Pancreas (tissue), 10 donors: Measurements from ENCODE around the gene RB1. TPM values are rescaled to one million over a fixed set of nuclear protein-coding genes. Genes with fewer than 3 reads are reported as not detected.

Source experiments
- ATAC-seq, 4 donors: fragments of 200-7000 bp; cut with Tn5 transposase; one replicate each; pipeline versions ENCODE4 v1.8.0 to v1.9.1; 2020; ENCODE audit warnings: mild to moderate bottlenecking in 4 of 4, moderate library complexity in 4 of 4
- DNase-seq, 6 donors: peaks; one replicate each; pipeline ENCODE4 v3.0.0-alpha.2; 2020
- FAIRE-seq: peaks from 2 replicates; lab custom pipeline; 2012; peaks lifted over from hg19 to GRCh38; lab: Jason Lieb, UNC
- H3K27ac ChIP-seq, 4 donors: fragments of 200-600 bp; sonication (generic); 1 replicate in 3 of 4; 2 replicates in 1 of 4; pipeline versions ENCODE4 v1.5.0 to v1.8.0; 2020
- H3K27me3 ChIP-seq, 4 donors: fragments of 200-600 bp; one replicate each; pipeline ENCODE4 v1.8.0; 2021
- H3K36me3 ChIP-seq, 3 donors: fragments of 200-600 bp; sonication (generic) in 1 of 3; one replicate each; pipeline versions ENCODE4 v1.5.0 to v1.8.0; 2020 to 2021
- H3K4me1 ChIP-seq, 3 donors: fragments of 200-600 bp; one replicate each; pipeline ENCODE4 v1.8.0; 2021
- H3K4me3 ChIP-seq, 4 donors: fragments of 200-600 bp; sonication (generic) in 2 of 4; one replicate each; pipeline versions ENCODE4 v1.5.0 to v1.8.0; 2020 to 2021
- H3K9me3 ChIP-seq, 4 donors: fragments of 200-600 bp; one replicate each; pipeline ENCODE4 v1.8.0; 2021
- CTCF ChIP-seq, 4 donors: fragments of 200-600 bp; sonication (generic) in 3 of 4; IDR thresholded peaks; one replicate each; pipeline versions ENCODE4 v1.5.0 to v1.8.0; 2021; ENCODE audit warnings: antibody characterized with exemption in 4 of 4
- WGBS, 2 donors: extraction: QIAGEN DNeasy Blood & Tissue Kit; methylation state at CpG; one replicate each; pipeline ENCODE4 v1.1.7; 2013; 5-methylcytosine and 5-hydroxymethylcytosine counted together
- intact Hi-C, 3 donors: fragments of 100-400 bp; cut with DNase I; formaldehyde crosslinking; loops; one replicate each; pipeline versions ENCODE4 v1.11.1 to v1.14.2; 2022
- polyA plus RNA-seq, 2 donors: library from polyadenylated mRNA; stranded (reverse); fragments of 200-250 nt; gene quantifications; one replicate each; pipeline ENCODE4 v1.2.3, GENCODE V29; 2013
- total RNA-seq, 6 donors: library from RNA; stranded (reverse); fragmentation: NEBNext Ultra II Directional in 4 of 6; extraction: Animal tissue kit (Norgen Biotek cat#: 25700) in 4 of 6; gene quantifications; one replicate each; pipeline versions ENCODE4 v1.2.1 to v1.2.4, GENCODE V29; 2021 to 2023
- donor health status: healthy with polysubstance abuse.
- donor health status: DM: no; HTN: no; CAD: no; lungs with moderate emphysema.
- donor health status: DM: no; HTN: no; CAD: no.
- donor health status: control.
- donor health status: control.
- donor health status: Bipolar disorder and iron deficiency.
- donor health status: DM: yes; HTN: yes; CAD: no.
- donor health status: DM: no; HTN: no; CAD: no.
- donor health status: DM: no; HTN: no; CAD: no.
- donor health status: DM: yes; HTN: yes; CAD: no.

The RB1 gene
- total and polyA plus RNA-seq, 8 donors, result 5.0 to 23.0 (median 10.9) TPM

GRCh38 chr13:48258430-48258829 is 45.1 kb upstream of the RB1 start:
- H3K9me3 ChIP-seq, result no peaks in the 10 kb centered on the region
- peaks cover 19 to 31% (median 28%) of the 10 kb centered on the region in 3 donors for H3K4me1 ChIP-seq
- DNase-seq (no peak), FAIRE-seq (no peak), ATAC-seq (no peak)
- 61 to 67% methylated on average over 3 of the region's 3 CpGs for WGBS, 2 donors
- H3K27ac ChIP-seq, result peak overlapping the region in 3 of 4 donors; percentile 25 to 60 (median 60)
- intact Hi-C loops, result no loop called here
- no peaks in the 10 kb centered on the region for H3K27me3 ChIP-seq
- TF ChIP-seq CTCF (IDR thresholded peaks at IDR 0.05), result no peak
- peaks cover 0 to 75% (median 3%) of the 10 kb centered on the region in 3 donors for H3K36me3 ChIP-seq
- H3K4me3 ChIP-seq, result no peak overlapping the region

- DNase-seq (no peak), ATAC-seq (no peak), FAIRE-seq (no peak)
- Histone ChIP-seq H3K9me3 (no peaks in the 10 kb centered on the region), H3K27me3 (no peaks in the 10 kb centered on the region), H3K4me1 (peaks cover 9 to 21% (median 18%) of the 10 kb centered on the region in 3 donors), H3K27ac (no peak overlapping the region), H3K4me3 (no peak overlapping the region), H3K36me3 (peaks cover 0 to 63% (median 3%) of the 10 kb centered on the region in 3 donors)
- TF ChIP-seq CTCF (IDR thresholded peaks at IDR 0.05), result no peak
- WGBS, 2 donors, result 74 to 76% methylated on average over 4 of the region's 4 CpGs
- intact Hi-C loops, result no loop called here
These were observed 42.6 kb upstream of the RB1 start for GRCh38 chr13:48260970-48261369.

- Histone ChIP-seq H3K4me1 (peaks cover 0 to 12% (median 0%) of the 10 kb centered on the region in 3 donors), H3K27ac (no peak overlapping the region), H3K27me3 (no peaks in the 10 kb centered on the region), H3K9me3 (no peaks in the 10 kb centered on the region), H3K4me3 (no peak overlapping the region), H3K36me3 (peaks cover 0 to 43% (median 3%) of the 10 kb centered on the region in 3 donors)
- DNase-seq, result no peak
- no peak for ATAC-seq
- intact Hi-C loops, result no loop called here
- WGBS, 2 donors, result 94% methylated on average over 1 of the region's 1 CpG
- FAIRE-seq, result no peak
- no peak for TF ChIP-seq CTCF (IDR thresholded peaks at IDR 0.05)
These were observed 40.4 kb upstream of the RB1 start for GRCh38 chr13:48263196-48263595.

- Histone ChIP-seq H3K4me1 (peaks cover 0 to 3% (median 0%) of the 10 kb centered on the region in 3 donors), H3K27ac (no peak overlapping the region), H3K36me3 (peaks cover 0 to 34% (median 3%) of the 10 kb centered on the region in 3 donors), H3K27me3 (no peaks in the 10 kb centered on the region), H3K9me3 (no peaks in the 10 kb centered on the region), H3K4me3 (no peak overlapping the region)
- FAIRE-seq (no peak), DNase-seq (no peak), ATAC-seq (no peak)
- TF ChIP-seq CTCF (IDR thresholded peaks at IDR 0.05), result no peak
- intact Hi-C loops, result no loop called here
- WGBS, 2 donors, result 88 to 95% methylated on average over 2 of the region's 2 CpGs
These were observed 39.5 kb upstream of the RB1 start for GRCh38 chr13:48264058-48264457.

- ATAC-seq, result no peak
These were observed 38.2 kb upstream of the RB1 start for GRCh38 chr13:48265217-48265815.

More at GRCh38 chr13:48265217-48265815, 38.2 kb upstream of the RB1 start:
- 90 to 96% methylated on average over 8 of the region's 8 CpGs for whole genome bisulfite sequencing, 2 donors
- Histone ChIP-seq H3K4me1 (peaks cover 0 to 3% (median 0%) of the 10 kb centered on the region in 3 donors), H3K36me3 (peaks cover 0 to 24% (median under 1%) of the 10 kb centered on the region in 3 donors), H3K4me3 (no peak overlapping the region), H3K27ac (no peak overlapping the region), H3K9me3 (no peaks in the 10 kb centered on the region), H3K27me3 (no peaks in the 10 kb centered on the region)
- intact Hi-C loops, result no loop called here
- DNase-seq (no peak), FAIRE-seq (no peak)
- TF ChIP-seq CTCF (IDR thresholded peaks at IDR 0.05), result no peak
